Mesenchymal stem cell (in vitro differentiated cells and primary cell): ENCODE measurements around the gene USP5.
A peak's percentile ranks its signal among the peaks of the same experiment; 100 is the strongest.

Experiments used
- DNase-seq: peaks from one replicate; pipeline ENCODE4 v3.0.0-alpha.2; 2013
- H2AFZ ChIP-seq: one replicate; pipeline ENCODE4 v1.6.1; 2013; ENCODE audit warnings: low read depth, mild to moderate bottlenecking, control low read depth, inconsistent platforms, low read length, moderate library complexity
- H2AK5ac ChIP-seq: 2 replicates; pipeline ENCODE4 v1.6.1; 2013; ENCODE audit warnings: low read length, moderate library complexity, mild to moderate bottlenecking, inconsistent platforms; ENCODE audit not compliant: severe bottlenecking
- H2BK120ac ChIP-seq: one replicate; pipeline ENCODE4 v1.6.1; 2013; ENCODE audit warnings: low read depth, mild to moderate bottlenecking, inconsistent platforms, low read length, moderate library complexity
- H2BK12ac ChIP-seq, 2 experiments: one replicate each; pipeline ENCODE4 v1.6.1; 2013; ENCODE audit warnings: inconsistent platforms in 2 of 2, low read length in 2 of 2, mild to moderate bottlenecking in 2 of 2, moderate library complexity in 2 of 2, control low read depth in 1 of 2
- H2BK15ac ChIP-seq: one replicate; pipeline ENCODE4 v1.6.1; 2013; ENCODE audit warnings: mild to moderate bottlenecking, low read depth, inconsistent platforms; ENCODE audit not compliant: poor library complexity, severe bottlenecking
- H2BK5ac ChIP-seq: 2 replicates; pipeline ENCODE4 v1.6.1; 2013; ENCODE audit warnings: low read depth, mild to moderate bottlenecking, low read length, control low read depth, inconsistent platforms; ENCODE audit not compliant: poor library complexity, severe bottlenecking
- H3K14ac ChIP-seq, 2 experiments: one replicate each; pipeline ENCODE4 v1.6.1; 2013; ENCODE audit warnings: inconsistent platforms in 2 of 2, low read length in 2 of 2, control low read depth in 1 of 2, mild to moderate bottlenecking in 1 of 2, moderate library complexity in 1 of 2
- H3K18ac ChIP-seq, 2 experiments: one replicate each; pipeline ENCODE4 v1.6.1; 2013; ENCODE audit warnings: inconsistent platforms in 2 of 2, low read length in 2 of 2, control low read depth in 1 of 2, low read depth in 1 of 2, mild to moderate bottlenecking in 1 of 2
- H3K23ac ChIP-seq, 2 experiments: one replicate each; pipeline ENCODE4 v1.6.1; 2013; ENCODE audit warnings: inconsistent platforms in 2 of 2, low read length in 2 of 2, mild to moderate bottlenecking in 2 of 2, moderate library complexity in 2 of 2, control low read depth in 1 of 2
- H3K27ac ChIP-seq: 2 replicates; pipeline ENCODE4 v1.5.1; 2013; ENCODE audit warnings: mild to moderate bottlenecking, moderate library complexity, low read length, control low read depth, inconsistent platforms; ENCODE audit not compliant: poor library complexity, severe bottlenecking
- H3K27me3 ChIP-seq, 2 experiments: 2 replicates each; pipeline versions ENCODE4 v1.6.1 to v1.7.0; 2013; ENCODE audit warnings: low read length in 2 of 2, mild to moderate bottlenecking in 2 of 2, moderate library complexity in 2 of 2, control low read depth in 1 of 2, inconsistent platforms in 1 of 2; ENCODE audit not compliant: control insufficient read depth in 1 of 2, insufficient read depth in 1 of 2
- H3K36me3 ChIP-seq, 2 experiments: 2 replicates each; pipeline versions ENCODE4 v1.6.1 to v1.7.0; 2013; ENCODE audit warnings: low read length in 2 of 2, control low read depth in 1 of 2, inconsistent platforms in 1 of 2, low read depth in 1 of 2, mild to moderate bottlenecking in 1 of 2; ENCODE audit not compliant: insufficient read depth in 2 of 2, control insufficient read depth in 1 of 2
- H3K4ac ChIP-seq, 2 experiments: one replicate each; pipeline ENCODE4 v1.6.1; 2013; ENCODE audit warnings: inconsistent platforms in 2 of 2, low read length in 2 of 2, mild to moderate bottlenecking in 2 of 2, moderate library complexity in 2 of 2, control low read depth in 1 of 2, low read depth in 1 of 2
- H3K4me1 ChIP-seq: 2 replicates; pipeline ENCODE4 v1.6.1; 2013; ENCODE audit warnings: low read depth, low read length, control low read depth; ENCODE audit not compliant: control insufficient read depth, insufficient read depth
- H3K4me2 ChIP-seq: 2 replicates; pipeline ENCODE4 v1.6.1; 2013; ENCODE audit warnings: low read length, mild to moderate bottlenecking, inconsistent platforms; ENCODE audit not compliant: poor library complexity, severe bottlenecking
- H3K4me3 ChIP-seq, 2 experiments: 2 replicates each; pipeline versions ENCODE4 v1.5.1 to v1.7.0; 2013; ENCODE audit warnings: low read length in 2 of 2, mild to moderate bottlenecking in 2 of 2, control low read depth in 1 of 2, low read depth in 1 of 2; ENCODE audit not compliant: insufficient read depth in 1 of 2
- H3K79me1 ChIP-seq: replicated peaks from 2 replicates; pipeline ENCODE4 v1.6.1; 2013; ENCODE audit warnings: mild to moderate bottlenecking, control low read depth, low read length, inconsistent platforms; ENCODE audit not compliant: poor library complexity, severe bottlenecking
- H3K9ac ChIP-seq: 2 replicates; pipeline ENCODE4 v1.7.0; 2013; ENCODE audit warnings: mild to moderate bottlenecking, low read length, moderate library complexity
- H3K9me3 ChIP-seq: 2 replicates; pipeline ENCODE4 v1.7.0; 2013; ENCODE audit warnings: mild to moderate bottlenecking, low read length; ENCODE audit not compliant: control insufficient read depth
- H4K8ac ChIP-seq: one replicate; pipeline ENCODE4 v1.6.1; 2013; ENCODE audit warnings: inconsistent platforms, mild to moderate bottlenecking, low read length, moderate library complexity
- H4K91ac ChIP-seq: one replicate; pipeline ENCODE4 v1.6.1; 2013; ENCODE audit warnings: mild to moderate bottlenecking, low read length, inconsistent platforms
- WGBS: methylation state at CpG from one replicate; pipeline ENCODE4 v1.1.7; 2013; ENCODE audit warnings: mixed read lengths; 5-methylcytosine and 5-hydroxymethylcytosine counted together

The USP5 gene

DNA sequence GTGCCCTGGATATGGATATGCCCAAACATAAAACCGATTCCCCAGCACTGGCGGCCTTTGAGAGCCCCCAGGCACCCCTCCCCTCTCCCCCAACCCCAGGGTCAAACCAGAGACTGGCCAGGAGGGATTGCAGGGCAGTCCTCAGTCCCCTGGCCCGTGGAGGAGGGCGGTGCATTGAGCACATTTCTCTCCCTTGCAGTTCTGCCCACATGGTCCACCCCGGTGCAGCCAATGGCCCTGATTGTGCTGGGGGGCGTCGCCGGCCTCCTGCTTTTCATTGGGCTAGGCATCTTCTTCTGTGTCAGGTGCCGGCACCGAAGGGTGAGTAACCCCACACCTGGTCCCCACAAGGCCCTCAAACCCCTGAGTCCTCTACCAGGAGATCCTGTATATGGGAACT, 33.7 kb upstream of the USP5 start:
- Histone ChIP-seq H2BK120ac (no peak overlapping the region), H2AK5ac (no peak overlapping the region), H3K36me3 (no peaks in the 10 kb centered on the region), H4K91ac (no peak overlapping the region), H3K9me3 (no peaks in the 10 kb centered on the region), H4K8ac (no peak overlapping the region), H2BK15ac (no peak overlapping the region), H3K4me1 (peaks cover 30% of the 10 kb centered on the region), H3K27me3 (peaks cover 44 to 80% of the 10 kb centered on the region in 2 experiments), H3K4me2 (no peak overlapping the region), H3K27ac (no peak overlapping the region), H2BK5ac (no peak overlapping the region), H3K79me1 (no peaks in the 10 kb centered on the region), H3K9ac (no peak overlapping the region), H3K23ac (no peak overlapping the region), H2AFZ (no peak overlapping the region), H3K14ac (no peak overlapping the region), H3K4me3 (no peak overlapping the region), H3K18ac (no peak overlapping the region), H3K4ac (no peak overlapping the region), H2BK12ac (no peak overlapping the region)
- no peak for DNase-seq
- 69% methylated on average over 10 of the region's 10 CpGs for WGBS

DNA sequence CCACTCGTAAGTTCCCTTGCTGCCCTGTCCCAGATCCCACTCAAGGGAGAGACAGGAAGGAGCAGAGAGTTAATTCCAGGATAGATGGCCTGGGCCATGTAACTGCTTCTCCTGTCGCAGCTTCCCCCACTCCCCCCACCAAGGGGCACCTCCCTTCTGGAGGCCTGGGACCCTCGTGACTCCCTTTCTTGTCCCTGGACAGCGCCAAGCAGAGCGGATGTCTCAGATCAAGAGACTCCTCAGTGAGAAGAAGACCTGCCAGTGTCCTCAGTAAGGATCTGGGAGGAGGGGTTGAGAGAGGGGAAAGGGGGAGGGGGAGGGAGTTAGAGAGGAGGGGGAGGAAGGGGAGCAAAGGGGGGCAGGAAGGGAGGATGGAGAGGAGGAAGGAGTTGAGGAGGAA, 33.3 kb upstream of the USP5 start:
- Histone ChIP-seq H4K91ac (no peak overlapping the region), H3K36me3 (no peaks in the 10 kb centered on the region), H3K4me3 (no peak overlapping the region), H2AK5ac (no peak overlapping the region), H3K4me1 (peaks cover 34% of the 10 kb centered on the region), H3K23ac (no peak overlapping the region), H3K27me3 (peaks cover 48 to 81% of the 10 kb centered on the region in 2 experiments), H2BK5ac (no peak overlapping the region), H3K9ac (no peak overlapping the region), H4K8ac (no peak overlapping the region), H3K79me1 (no peaks in the 10 kb centered on the region), H3K27ac (no peak overlapping the region), H3K14ac (no peak overlapping the region), H3K18ac (no peak overlapping the region), H2AFZ (no peak overlapping the region), H2BK15ac (no peak overlapping the region), H2BK12ac (no peak overlapping the region), H3K4ac (no peak overlapping the region), H3K4me2 (no peak overlapping the region), H2BK120ac (no peak overlapping the region), H3K9me3 (no peaks in the 10 kb centered on the region)
- no peak for DNase-seq
- WGBS, result 87% methylated on average over 4 of the region's 5 CpGs

DNA sequence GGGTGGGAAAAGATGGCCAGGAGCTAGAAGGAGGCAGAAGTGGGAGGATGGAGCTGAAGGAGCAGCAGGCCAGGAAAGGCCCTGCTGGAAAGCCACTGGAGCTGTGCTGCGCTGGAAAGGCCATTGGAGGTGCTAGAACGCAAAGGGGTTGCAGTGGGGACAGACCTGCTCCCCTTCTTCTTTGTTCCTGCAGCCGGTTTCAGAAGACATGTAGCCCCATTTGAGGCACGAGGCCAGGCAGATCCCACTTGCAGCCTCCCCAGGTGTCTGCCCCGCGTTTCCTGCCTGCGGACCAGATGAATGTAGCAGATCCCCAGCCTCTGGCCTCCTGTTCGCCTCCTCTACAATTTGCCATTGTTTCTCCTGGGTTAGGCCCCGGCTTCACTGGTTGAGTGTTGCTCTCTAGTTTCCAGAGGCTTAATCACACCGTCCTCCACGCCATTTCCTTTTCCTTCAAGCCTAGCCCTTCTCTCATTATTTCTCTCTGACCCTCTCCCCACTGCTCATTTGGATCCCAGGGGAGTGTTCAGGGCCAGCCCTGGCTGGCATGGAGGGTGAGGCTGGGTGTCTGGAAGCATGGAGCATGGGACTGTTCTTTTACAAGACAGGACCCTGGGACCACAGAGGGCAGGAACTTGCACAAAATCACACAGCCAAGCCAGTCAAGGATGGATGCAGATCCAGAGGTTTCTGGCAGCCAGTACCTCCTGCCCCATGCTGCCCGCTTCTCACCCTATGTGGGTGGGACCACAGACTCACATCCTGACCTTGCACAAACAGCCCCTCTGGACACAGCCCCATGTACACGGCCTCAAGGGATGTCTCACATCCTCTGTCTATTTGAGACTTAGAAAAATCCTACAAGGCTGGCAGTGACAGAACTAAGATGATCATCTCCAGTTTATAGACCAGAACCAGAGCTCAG, 32.6 kb upstream of the USP5 start:
- peak overlapping the region; percentile 61 for H4K8ac ChIP-seq
- no peak for DNase-seq

DNA sequence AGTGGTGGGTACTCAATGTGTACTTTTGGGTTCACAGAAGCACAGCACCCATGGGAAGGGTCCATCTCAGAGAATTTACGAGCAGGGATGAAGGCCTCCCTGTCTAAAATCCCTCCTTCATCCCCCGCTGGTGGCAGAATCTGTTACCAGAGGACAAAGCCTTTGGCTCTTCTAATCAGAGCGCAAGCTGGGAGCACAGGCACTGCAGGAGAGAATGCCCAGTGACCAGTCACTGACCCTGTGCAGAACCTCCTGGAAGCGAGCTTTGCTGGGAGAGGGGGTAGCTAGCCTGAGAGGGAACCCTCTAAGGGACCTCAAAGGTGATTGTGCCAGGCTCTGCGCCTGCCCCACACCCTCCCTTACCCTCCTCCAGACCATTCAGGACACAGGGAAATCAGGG, 31.8 kb upstream of the USP5 start:
- Histone ChIP-seq H3K4me1 (peaks cover 40% of the 10 kb centered on the region), H2BK5ac (no peak overlapping the region), H3K14ac (no peak overlapping the region), H3K27ac (no peak overlapping the region), H3K79me1 (no peaks in the 10 kb centered on the region), H3K4ac (peak overlapping the region in 1 of 2 experiments; percentile 2), H2AFZ (no peak overlapping the region), H2AK5ac (no peak overlapping the region), H4K8ac (peak overlapping the region; percentile 35), H2BK120ac (no peak overlapping the region), H3K27me3 (peaks cover 33 to 66% of the 10 kb centered on the region in 2 experiments), H2BK15ac (no peak overlapping the region), H3K23ac (no peak overlapping the region), H3K9ac (no peak overlapping the region), H3K9me3 (no peaks in the 10 kb centered on the region), H2BK12ac (no peak overlapping the region), H4K91ac (peak overlapping the region; percentile 2), H3K36me3 (no peaks in the 10 kb centered on the region), H3K4me3 (no peak overlapping the region), H3K4me2 (no peak overlapping the region), H3K18ac (no peak overlapping the region)
- WGBS, result 61% methylated on average over 5 of the region's 5 CpGs
- DNase-seq, result no peak

More for the DNA sequence above, 32.6 kb upstream of the USP5 start:
- Histone ChIP-seq H2AFZ (no peak overlapping the region), H3K4me2 (no peak overlapping the region), H3K79me1 (no peaks in the 10 kb centered on the region), H3K36me3 (no peaks in the 10 kb centered on the region), H2BK15ac (no peak overlapping the region), H3K4me1 (peaks cover 36% of the 10 kb centered on the region), H3K27ac (no peak overlapping the region), H3K4me3 (no peak overlapping the region), H2BK12ac (peak overlapping the region in 1 of 2 experiments; percentile 22), H3K4ac (no peak overlapping the region), H2AK5ac (no peak overlapping the region), H3K18ac (peak overlapping the region in 1 of 2 experiments; percentile 5), H2BK5ac (no peak overlapping the region), H4K91ac (no peak overlapping the region), H3K9me3 (no peaks in the 10 kb centered on the region), H3K23ac (no peak overlapping the region), H2BK120ac (peak overlapping the region; percentile 27), H3K27me3 (peaks cover 41 to 74% of the 10 kb centered on the region in 2 experiments), H3K14ac (no peak overlapping the region), H3K9ac (no peak overlapping the region)
- 76% methylated on average over 13 of the region's 13 CpGs for WGBS
